Effector memory CD4-positive, alpha-beta T cell (primary cell): Measurements from ENCODE around the gene EPHB2.
"Not testable (repeated sequence)": the region's sequence is repeated elsewhere in the genome, so short reads cannot be mapped to it uniquely, and the experiment has no call there.

Source experiments
- DNase-seq, 3 donors: peaks; one replicate each; pipeline ENCODE4 v3.0.0-alpha.2; 2020
- H3K27ac ChIP-seq: 2 replicates; pipeline ENCODE4 v1.7.0; 2013; ENCODE audit warnings: mild to moderate bottlenecking, low read length, moderate library complexity; ENCODE audit not compliant: insufficient read depth, poor library complexity, severe bottlenecking
- H3K27me3 ChIP-seq: replicated peaks from 2 replicates; pipeline ENCODE4 v1.7.0; 2013; ENCODE audit warnings: mild to moderate bottlenecking, low read length; ENCODE audit not compliant: insufficient read depth, control insufficient read depth, poor library complexity, severe bottlenecking
- H3K36me3 ChIP-seq: 2 replicates; pipeline ENCODE4 v1.7.0; 2013; ENCODE audit warnings: mild to moderate bottlenecking, low read length, moderate library complexity; ENCODE audit not compliant: control insufficient read depth, insufficient read depth
- H3K4me1 ChIP-seq: 2 replicates; pipeline ENCODE4 v1.7.0; 2013; ENCODE audit warnings: low read length, mild to moderate bottlenecking; ENCODE audit not compliant: control insufficient read depth, insufficient read depth, poor library complexity, severe bottlenecking
- H3K4me3 ChIP-seq: 2 replicates; pipeline ENCODE4 v1.7.0; 2013; ENCODE audit warnings: low read length, low read depth, mild to moderate bottlenecking; ENCODE audit not compliant: insufficient read depth, poor library complexity, severe bottlenecking
- H3K9me3 ChIP-seq: 2 replicates; pipeline ENCODE4 v1.7.0; 2013; ENCODE audit warnings: mild to moderate bottlenecking, low read length, moderate library complexity; ENCODE audit not compliant: control insufficient read depth

Gene EPHB2

DNA sequence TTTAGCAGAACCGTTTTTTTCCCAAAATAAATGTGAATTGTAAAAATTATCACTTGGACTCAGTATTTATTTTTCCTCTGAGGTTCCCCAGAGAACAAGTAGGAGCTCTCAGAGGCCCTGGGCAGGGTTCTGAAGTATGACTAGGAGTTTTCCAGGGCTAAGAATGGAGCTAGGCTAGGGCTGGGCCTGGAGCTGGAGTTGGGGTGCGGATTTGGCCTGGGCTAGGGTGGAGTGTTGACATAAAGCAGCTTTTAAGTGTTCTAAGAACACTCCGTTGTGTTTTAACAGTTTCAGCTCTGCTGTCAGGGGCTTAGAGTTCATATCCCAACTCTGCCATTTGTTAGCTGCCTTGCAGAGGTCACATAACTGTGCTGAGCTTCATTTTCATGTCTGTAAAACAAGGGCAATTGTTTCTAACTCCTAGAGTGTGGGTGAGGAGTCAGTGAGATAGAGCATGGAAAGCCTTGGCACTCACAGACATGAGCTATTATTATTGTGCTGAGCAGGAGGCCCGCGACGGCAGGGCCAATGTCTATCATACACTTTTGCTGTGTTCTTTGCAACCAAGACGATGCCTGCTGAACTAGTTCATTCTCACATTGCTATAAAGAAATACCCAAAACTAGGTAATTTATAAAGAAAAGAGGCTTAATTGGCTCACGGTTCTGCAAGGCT is 210.9 kb downstream of the EPHB2 start:
- no peak overlapping the region for H3K4me3 ChIP-seq
- H3K4me1 ChIP-seq = no peaks in the 10 kb centered on the region
- no peaks in the 10 kb centered on the region for H3K9me3 ChIP-seq
- H3K27ac ChIP-seq = no peak overlapping the region
- no peak for DNase-seq
- H3K27me3 ChIP-seq = no peaks in the 10 kb centered on the region
- no peaks in the 10 kb centered on the region for H3K36me3 ChIP-seq

GRCh38 chr1:22922640-22923039 is 212.0 kb downstream of the EPHB2 start:
- no peak overlapping the region for H3K27ac ChIP-seq
- no peak for DNase-seq
- H3K27me3 ChIP-seq = no peaks in the 10 kb centered on the region
- H3K4me1 ChIP-seq = no peaks in the 10 kb centered on the region
- H3K36me3 ChIP-seq = no peaks in the 10 kb centered on the region
- no peaks in the 10 kb centered on the region for H3K9me3 ChIP-seq
- H3K4me3 ChIP-seq = no peak overlapping the region

DNA sequence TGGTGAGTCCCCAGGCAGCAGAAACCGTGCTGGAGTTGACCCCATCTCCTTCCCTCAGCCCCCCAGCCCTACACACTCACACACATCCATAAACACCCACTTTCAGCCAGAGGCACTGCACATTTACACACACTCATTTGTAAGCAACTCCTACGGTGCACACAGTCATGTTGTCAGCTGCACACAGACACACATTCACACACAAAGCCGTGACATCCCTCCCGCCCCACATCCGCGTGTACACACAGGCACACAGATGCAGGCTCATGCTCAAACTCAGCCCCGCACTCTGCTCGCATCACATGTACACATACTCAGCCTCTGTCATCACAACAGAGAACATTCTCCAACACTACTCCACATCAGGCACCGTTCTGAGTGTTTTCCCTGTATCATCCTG is 214.5 kb downstream of the EPHB2 start:
- Histone ChIP-seq H3K9me3 (no peaks in the 10 kb centered on the region), H3K4me3 (no peak overlapping the region), H3K36me3 (no peaks in the 10 kb centered on the region), H3K27ac (no peak overlapping the region), H3K4me1 (no peaks in the 10 kb centered on the region), H3K27me3 (no peaks in the 10 kb centered on the region)
- no peak for DNase-seq

DNA sequence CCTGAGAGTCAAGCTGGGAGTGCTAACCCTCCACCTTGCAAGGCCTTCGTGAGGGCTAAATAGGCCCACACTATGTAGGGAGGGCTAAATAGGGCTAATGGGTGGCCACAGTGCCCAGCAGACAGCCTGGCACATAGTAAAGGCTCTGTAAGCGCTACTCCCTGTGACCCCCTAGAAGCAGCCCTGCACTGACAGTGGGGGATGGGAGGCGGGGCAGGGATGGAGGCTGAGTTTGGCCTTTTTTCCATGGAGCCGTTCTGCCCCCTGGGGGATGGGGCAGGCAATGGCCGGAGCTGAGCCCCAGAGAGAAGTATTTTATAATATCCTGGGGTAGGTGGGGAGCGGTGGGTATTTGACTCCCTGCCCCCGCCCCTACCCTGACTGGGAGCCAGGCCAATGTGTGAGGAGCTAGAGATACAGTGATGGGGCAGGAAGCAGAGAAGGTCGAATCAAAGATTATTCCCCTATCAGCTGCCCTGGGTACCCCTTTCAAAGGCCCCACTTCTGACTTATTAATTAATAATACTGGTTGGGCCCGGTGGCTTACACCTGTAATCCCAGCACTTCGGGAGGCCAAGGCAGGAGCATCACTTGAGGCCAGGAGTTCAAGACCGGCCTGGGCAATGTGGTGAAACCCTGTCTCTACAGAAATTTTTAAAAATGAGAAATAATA is 219.7 kb downstream of the EPHB2 start:
- Histone ChIP-seq H3K9me3 (no peaks in the 10 kb centered on the region), H3K27me3 (no peaks in the 10 kb centered on the region), H3K4me1 (no peaks in the 10 kb centered on the region), H3K36me3 (no peaks in the 10 kb centered on the region), H3K27ac (no peak overlapping the region), H3K4me3 (no peak overlapping the region)
- no peak for DNase-seq

GRCh38 chr1:22932803-22933470 is 222.3 kb downstream of the EPHB2 start:
- no peak for DNase-seq
- H3K9me3 ChIP-seq = no peaks in the 10 kb centered on the region
- no peaks in the 10 kb centered on the region for H3K27me3 ChIP-seq
- no peaks in the 10 kb centered on the region for H3K4me1 ChIP-seq
- no peak overlapping the region for H3K27ac ChIP-seq
- H3K4me3 ChIP-seq = no peak overlapping the region
- no peaks in the 10 kb centered on the region for H3K36me3 ChIP-seq

- no peaks in the 10 kb centered on the region for H3K9me3 ChIP-seq
- H3K27me3 ChIP-seq = no peaks in the 10 kb centered on the region
- H3K36me3 ChIP-seq = no peaks in the 10 kb centered on the region
- no peaks in the 10 kb centered on the region for H3K4me1 ChIP-seq
- no peak for DNase-seq
- H3K4me3 ChIP-seq = no peak overlapping the region
- H3K27ac ChIP-seq = no peak overlapping the region
Observed at GRCh38 chr1:22935433-22935832, 224.8 kb downstream of the EPHB2 start.

GRCh38 chr1:22936681-22937080 is 226.0 kb downstream of the EPHB2 start:
- Histone ChIP-seq H3K9me3 (no peaks in the 10 kb centered on the region), H3K27ac (no peak overlapping the region), H3K4me1 (no peaks in the 10 kb centered on the region), H3K4me3 (no peak overlapping the region), H3K36me3 (no peaks in the 10 kb centered on the region), H3K27me3 (no peaks in the 10 kb centered on the region)
- DNase-seq = no peak

DNA sequence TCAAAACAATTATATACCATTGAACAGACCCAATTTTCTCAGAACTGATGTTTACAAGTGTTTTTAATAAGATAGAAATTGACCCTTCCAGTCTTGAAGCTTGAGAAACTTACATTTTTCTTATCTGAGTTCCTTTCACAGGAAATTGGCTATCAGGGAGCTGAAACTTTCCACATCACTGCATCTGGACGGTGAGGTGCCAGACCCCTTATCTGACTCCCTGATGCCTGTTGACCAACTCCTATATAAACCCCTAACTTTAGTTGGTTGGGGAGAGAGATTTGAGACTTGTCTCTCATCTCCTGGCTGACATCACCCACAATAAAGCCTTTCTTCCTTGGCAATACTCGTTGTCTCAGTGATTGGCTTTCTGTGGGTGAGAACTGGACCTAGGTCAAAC is 230.6 kb downstream of the EPHB2 start:
- no peaks in the 10 kb centered on the region for H3K9me3 ChIP-seq
- H3K36me3 ChIP-seq = no peaks in the 10 kb centered on the region
- DNase-seq = no peak
- no peak overlapping the region for H3K4me3 ChIP-seq
- H3K27me3 ChIP-seq = no peaks in the 10 kb centered on the region
- no peaks in the 10 kb centered on the region for H3K4me1 ChIP-seq
- H3K27ac ChIP-seq = no peak overlapping the region

- Histone ChIP-seq H3K27ac (no peak overlapping the region), H3K4me1 (no peaks in the 10 kb centered on the region), H3K27me3 (no peaks in the 10 kb centered on the region), H3K4me3 (no peak overlapping the region), H3K36me3 (no peaks in the 10 kb centered on the region), H3K9me3 (no peaks in the 10 kb centered on the region)
- no peak for DNase-seq
Observed at GRCh38 chr1:22944346-22945055, 233.9 kb downstream of the EPHB2 start.

DNA sequence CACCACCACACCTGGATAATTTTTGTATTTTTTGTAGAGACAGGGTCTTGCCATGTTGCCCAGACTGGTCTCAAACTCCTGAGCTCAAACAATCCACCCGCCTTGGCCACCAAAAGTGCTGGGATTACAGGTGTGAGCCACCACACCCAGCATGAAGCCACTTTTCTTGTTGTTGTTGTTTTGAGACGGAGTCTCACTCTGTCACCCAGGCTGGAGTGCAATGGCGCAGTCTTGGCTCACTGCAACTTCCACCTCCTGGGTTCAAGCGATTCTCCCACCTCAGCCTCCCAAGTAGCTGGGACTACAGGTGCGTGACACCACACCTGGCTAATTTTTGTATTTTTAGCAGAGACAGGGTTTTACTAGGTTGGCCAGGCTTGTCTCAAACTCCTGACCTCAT is 234.5 kb downstream of the EPHB2 start:
- H3K4me1 ChIP-seq, H3K27me3 ChIP-seq, H3K9me3 ChIP-seq, H3K4me3 ChIP-seq, DNase-seq, H3K27ac ChIP-seq, H3K36me3 ChIP-seq: not testable (repeated sequence)
